Measurements from ENCODE around the gene COCH. TPM values are rescaled to one million over a fixed set of nuclear protein-coding genes. Genes with fewer than 3 reads are reported as not detected.

COCH gene
- total and polyA plus RNA-seq, 2 experiments from 2014 or later = 12.9 to 20.6 TPM

DNA sequence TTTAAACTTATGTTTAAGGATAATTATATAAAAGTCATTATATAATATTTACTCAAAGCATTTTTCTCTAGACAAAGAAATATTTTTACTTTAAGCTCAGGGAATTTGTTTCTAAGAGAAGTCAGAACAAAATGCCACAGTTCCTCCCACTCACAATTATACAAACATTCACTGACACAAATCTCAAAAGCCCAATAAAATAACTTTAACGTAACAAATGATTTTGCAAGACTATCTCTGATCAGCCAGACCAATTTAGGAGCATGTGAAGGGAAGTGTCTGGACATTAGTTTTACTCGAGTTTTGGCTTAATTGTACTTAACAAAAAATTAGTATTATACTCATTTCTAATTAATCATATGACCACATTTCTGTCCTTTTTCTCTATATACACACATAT, 41.2 kb downstream of the COCH start:
- H3K4me1 ChIP-seq (ENCODE audit: insufficient read depth) = no peaks in the 10 kb centered on the region
- no peaks in the 10 kb centered on the region for H3F3A ChIP-seq (replicated peaks; ENCODE audit: low read depth)
- peaks cover under 1% of the 10 kb centered on the region; the same call in 2 of the 3 replicates for H3K4me1 Mint-ChIP-seq
- TF ChIP-seq CREB1 (CRISPR knock-in tag; IDR thresholded peaks at IDR 0.05; ENCODE audit: low read depth) (no peak), JUNB (IDR thresholded peaks at IDR 0.05; ENCODE audit: unreplicated experiment) (no peak), ZNF114 (CRISPR knock-in tag; IDR thresholded peaks at IDR 0.05) (no peak), EZH2phosphoT487 (IDR thresholded peaks at IDR 0.05; ENCODE audit: unreplicated experiment) (no peak), EZH2 (IDR thresholded peaks at IDR 0.05; ENCODE audit: low read depth, unreplicated experiment) (no peak), STAT1 (IDR thresholded peaks at IDR 0.05; ENCODE audit: unreplicated experiment) (no peak), NANOG (IDR thresholded peaks at IDR 0.05; ENCODE audit: borderline replicate concordance) (no peak)
- TF ChIP-seq, protein P1, sequence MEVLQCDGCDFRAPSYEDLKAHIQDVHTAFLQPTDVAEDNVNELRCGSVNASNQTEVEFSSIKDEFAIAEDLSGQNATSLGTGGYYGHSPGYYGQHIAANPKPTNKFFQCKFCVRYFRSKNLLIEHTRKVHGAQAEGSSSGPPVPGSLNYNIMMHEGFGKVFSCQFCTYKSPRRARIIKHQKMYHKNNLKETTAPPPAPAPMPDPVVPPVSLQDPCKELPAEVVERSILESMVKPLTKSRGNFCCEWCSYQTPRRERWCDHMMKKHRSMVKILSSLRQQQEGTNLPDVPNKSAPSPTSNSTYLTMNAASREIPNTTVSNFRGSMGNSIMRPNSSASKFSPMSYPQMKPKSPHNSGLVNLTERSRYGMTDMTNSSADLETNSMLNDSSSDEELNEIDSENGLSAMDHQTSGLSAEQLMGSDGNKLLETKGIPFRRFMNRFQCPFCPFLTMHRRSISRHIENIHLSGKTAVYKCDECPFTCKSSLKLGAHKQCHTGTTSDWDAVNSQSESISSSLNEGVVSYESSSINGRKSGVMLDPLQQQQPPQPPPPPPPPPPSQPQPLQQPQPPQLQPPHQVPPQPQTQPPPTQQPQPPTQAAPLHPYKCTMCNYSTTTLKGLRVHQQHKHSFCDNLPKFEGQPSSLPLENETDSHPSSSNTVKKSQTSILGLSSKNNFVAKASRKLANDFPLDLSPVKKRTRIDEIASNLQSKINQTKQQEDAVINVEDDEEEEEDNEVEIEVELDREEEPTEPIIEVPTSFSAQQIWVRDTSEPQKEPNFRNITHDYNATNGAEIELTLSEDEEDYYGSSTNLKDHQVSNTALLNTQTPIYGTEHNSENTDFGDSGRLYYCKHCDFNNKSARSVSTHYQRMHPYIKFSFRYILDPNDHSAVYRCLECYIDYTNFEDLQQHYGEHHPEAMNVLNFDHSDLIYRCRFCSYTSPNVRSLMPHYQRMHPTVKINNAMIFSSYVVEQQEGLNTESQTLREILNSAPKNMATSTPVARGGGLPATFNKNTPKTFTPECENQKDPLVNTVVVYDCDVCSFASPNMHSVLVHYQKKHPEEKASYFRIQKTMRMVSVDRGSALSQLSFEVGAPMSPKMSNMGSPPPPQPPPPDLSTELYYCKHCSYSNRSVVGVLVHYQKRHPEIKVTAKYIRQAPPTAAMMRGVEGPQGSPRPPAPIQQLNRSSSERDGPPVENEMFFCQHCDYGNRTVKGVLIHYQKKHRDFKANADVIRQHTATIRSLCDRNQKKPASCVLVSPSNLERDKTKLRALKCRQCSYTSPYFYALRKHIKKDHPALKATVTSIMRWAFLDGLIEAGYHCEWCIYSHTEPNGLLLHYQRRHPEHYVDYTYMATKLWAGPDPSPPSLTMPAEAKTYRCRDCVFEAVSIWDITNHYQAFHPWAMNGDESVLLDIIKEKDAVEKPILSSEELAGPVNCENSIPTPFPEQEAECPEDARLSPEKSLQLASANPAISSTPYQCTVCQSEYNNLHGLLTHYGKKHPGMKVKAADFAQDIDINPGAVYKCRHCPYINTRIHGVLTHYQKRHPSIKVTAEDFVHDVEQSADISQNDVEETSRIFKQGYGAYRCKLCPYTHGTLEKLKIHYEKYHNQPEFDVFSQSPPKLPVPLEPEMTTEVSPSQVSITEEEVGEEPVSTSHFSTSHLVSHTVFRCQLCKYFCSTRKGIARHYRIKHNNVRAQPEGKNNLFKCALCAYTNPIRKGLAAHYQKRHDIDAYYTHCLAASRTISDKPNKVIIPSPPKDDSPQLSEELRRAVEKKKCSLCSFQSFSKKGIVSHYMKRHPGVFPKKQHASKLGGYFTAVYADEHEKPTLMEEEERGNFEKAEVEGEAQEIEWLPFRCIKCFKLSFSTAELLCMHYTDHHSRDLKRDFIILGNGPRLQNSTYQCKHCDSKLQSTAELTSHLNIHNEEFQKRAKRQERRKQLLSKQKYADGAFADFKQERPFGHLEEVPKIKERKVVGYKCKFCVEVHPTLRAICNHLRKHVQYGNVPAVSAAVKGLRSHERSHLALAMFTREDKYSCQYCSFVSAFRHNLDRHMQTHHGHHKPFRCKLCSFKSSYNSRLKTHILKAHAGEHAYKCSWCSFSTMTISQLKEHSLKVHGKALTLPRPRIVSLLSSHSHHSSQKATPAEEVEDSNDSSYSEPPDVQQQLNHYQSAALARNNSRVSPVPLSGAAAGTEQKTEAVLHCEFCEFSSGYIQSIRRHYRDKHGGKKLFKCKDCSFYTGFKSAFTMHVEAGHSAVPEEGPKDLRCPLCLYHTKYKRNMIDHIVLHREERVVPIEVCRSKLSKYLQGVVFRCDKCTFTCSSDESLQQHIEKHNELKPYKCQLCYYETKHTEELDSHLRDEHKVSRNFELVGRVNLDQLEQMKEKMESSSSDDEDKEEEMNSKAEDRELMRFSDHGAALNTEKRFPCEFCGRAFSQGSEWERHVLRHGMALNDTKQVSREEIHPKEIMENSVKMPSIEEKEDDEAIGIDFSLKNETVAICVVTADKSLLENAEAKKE (CRISPR knock-in tag; IDR thresholded peaks at IDR 0.05) = no peak
- TF ChIP-seq, protein P2, sequence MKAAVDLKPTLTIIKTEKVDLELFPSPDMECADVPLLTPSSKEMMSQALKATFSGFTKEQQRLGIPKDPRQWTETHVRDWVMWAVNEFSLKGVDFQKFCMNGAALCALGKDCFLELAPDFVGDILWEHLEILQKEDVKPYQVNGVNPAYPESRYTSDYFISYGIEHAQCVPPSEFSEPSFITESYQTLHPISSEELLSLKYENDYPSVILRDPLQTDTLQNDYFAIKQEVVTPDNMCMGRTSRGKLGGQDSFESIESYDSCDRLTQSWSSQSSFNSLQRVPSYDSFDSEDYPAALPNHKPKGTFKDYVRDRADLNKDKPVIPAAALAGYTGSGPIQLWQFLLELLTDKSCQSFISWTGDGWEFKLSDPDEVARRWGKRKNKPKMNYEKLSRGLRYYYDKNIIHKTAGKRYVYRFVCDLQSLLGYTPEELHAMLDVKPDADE (IDR thresholded peaks at IDR 0.05) = no peak
- H3K36me3 ChIP-seq (ENCODE audit: insufficient read depth) = no peaks in the 10 kb centered on the region; the same call in 1 of the 2 replicates
- DNase-seq (ENCODE audit: low spot score) = no peak
- ATAC-seq = no peak
- no peak overlapping the region for H2AFZ ChIP-seq
- H3K79me2 ChIP-seq (replicated peaks; ENCODE audit: insufficient read depth) = no peaks in the 10 kb centered on the region
- no peaks in the 10 kb centered on the region for H3K9me3 Mint-ChIP-seq
- no peak overlapping the region for H3K4me3 ChIP-seq
- H3K4me2 ChIP-seq = no peak overlapping the region
- H4K20me1 ChIP-seq (replicated peaks; ENCODE audit: insufficient read depth) = no peaks in the 10 kb centered on the region
- H3K9me2 ChIP-seq (ENCODE audit: insufficient read depth) = no peaks in the 10 kb centered on the region
- H3K36me3 Mint-ChIP-seq (ENCODE audit: low read depth) = peaks cover 18% of the 10 kb centered on the region; the same call in 2 of the 3 replicates
- H3K27me3 ChIP-seq (ENCODE audit: insufficient read depth) = no peaks in the 10 kb centered on the region
- no peak overlapping the region for H3K4me3 Mint-ChIP-seq
- H3K27ac ChIP-seq (ENCODE audit: low read depth) = no peak overlapping the region
- H3K27me3 Mint-ChIP-seq (ENCODE audit: insufficient read depth, low read depth, poor library complexity) = no peaks in the 10 kb centered on the region
- H3K27ac Mint-ChIP-seq = no peak overlapping the region

Data from GM23338 (cell line).